Endothelial cell (in vitro differentiated cells): Measurements from ENCODE around the gene MYO7B. TPM values are rescaled to one million over a fixed set of nuclear protein-coding genes. Genes with fewer than 3 reads are reported as not detected.

Experiments
- DNase-seq: peaks from one replicate; pipeline ENCODE4 v3.0.0; 2021; ENCODE audit warnings: low spot score
- H3K27ac Mint-ChIP-seq: one replicate; pipeline ENCODE4 v1.8.0; 2021; ENCODE audit warnings: mixed read lengths, inconsistent platforms; ENCODE audit not compliant: unreplicated experiment
- H3K27me3 Mint-ChIP-seq: one replicate; pipeline ENCODE4 v1.8.0; 2021; ENCODE audit warnings: mild to moderate bottlenecking, moderate library complexity, mixed read lengths, inconsistent platforms; ENCODE audit not compliant: unreplicated experiment
- H3K36me3 Mint-ChIP-seq: one replicate; pipeline ENCODE4 v1.8.0; 2021; ENCODE audit warnings: mild to moderate bottlenecking, low read depth, mixed read lengths, inconsistent platforms; ENCODE audit not compliant: unreplicated experiment
- H3K4me1 Mint-ChIP-seq: one replicate; pipeline ENCODE4 v1.8.0; 2021; ENCODE audit warnings: mild to moderate bottlenecking, mixed read lengths, inconsistent platforms; ENCODE audit not compliant: unreplicated experiment
- H3K4me3 Mint-ChIP-seq: one replicate; pipeline ENCODE4 v1.8.0; 2021; ENCODE audit warnings: mild to moderate bottlenecking, mixed read lengths, inconsistent platforms; ENCODE audit not compliant: unreplicated experiment
- H3K9me3 Mint-ChIP-seq: one replicate; pipeline ENCODE4 v1.8.0; 2021; ENCODE audit warnings: mixed read lengths, inconsistent platforms; ENCODE audit not compliant: unreplicated experiment
- CTCF ChIP-seq: fragments of 200-600 bp; sonication (generic); IDR thresholded peaks from one replicate; pipeline ENCODE4 v1.5.0; 2021; ENCODE audit warnings: antibody characterized with exemption; ENCODE audit not compliant: unreplicated experiment
- total RNA-seq: library from RNA; stranded (reverse); fragmentation: NEBNext Ultra II Directional; extraction: Animal tissue kit (Norgen Biotek cat#: 25700); gene quantifications from one replicate; pipeline ENCODE4 v1.2.1, GENCODE V29; 2021; ENCODE audit not compliant: unreplicated experiment

The MYO7B gene
- total RNA-seq, 1 donor from 2014 or later, result 0.90 TPM

GRCh38 chr2:127577208-127577475, 41.7 kb downstream of the MYO7B start:
- peaks cover 7% of the 10 kb centered on the region for H3K27me3 Mint-ChIP-seq
- TF ChIP-seq CTCF, result no peak
- no peak for DNase-seq
- no peaks in the 10 kb centered on the region for H3K4me1 Mint-ChIP-seq
- no peak overlapping the region for H3K27ac Mint-ChIP-seq
- H3K36me3 Mint-ChIP-seq, result no peaks in the 10 kb centered on the region
- H3K4me3 Mint-ChIP-seq, result no peak overlapping the region
- no peaks in the 10 kb centered on the region for H3K9me3 Mint-ChIP-seq

GRCh38 chr2:127577503-127577902, 42.0 kb downstream of the MYO7B start:
- peaks cover 7% of the 10 kb centered on the region for H3K27me3 Mint-ChIP-seq
- H3K36me3 Mint-ChIP-seq, result no peaks in the 10 kb centered on the region
- no peak overlapping the region for H3K27ac Mint-ChIP-seq
- DNase-seq, result no peak
- H3K9me3 Mint-ChIP-seq, result no peaks in the 10 kb centered on the region
- TF ChIP-seq CTCF, result no peak
- no peak overlapping the region for H3K4me3 Mint-ChIP-seq
- no peaks in the 10 kb centered on the region for H3K4me1 Mint-ChIP-seq

GRCh38 chr2:127577973-127578372, 42.5 kb downstream of the MYO7B start:
- no peaks in the 10 kb centered on the region for H3K9me3 Mint-ChIP-seq
- peaks cover 10% of the 10 kb centered on the region for H3K27me3 Mint-ChIP-seq
- no peak overlapping the region for H3K27ac Mint-ChIP-seq
- no peak for TF ChIP-seq CTCF
- no peaks in the 10 kb centered on the region for H3K36me3 Mint-ChIP-seq
- DNase-seq, result no peak
- no peak overlapping the region for H3K4me3 Mint-ChIP-seq
- no peaks in the 10 kb centered on the region for H3K4me1 Mint-ChIP-seq

- Mint-ChIP-seq H3K36me3 (no peaks in the 10 kb centered on the region), H3K27ac (no peak overlapping the region), H3K4me3 (no peak overlapping the region), H3K9me3 (no peaks in the 10 kb centered on the region), H3K27me3 (peaks cover 11% of the 10 kb centered on the region), H3K4me1 (no peaks in the 10 kb centered on the region)
- no peak for DNase-seq
- TF ChIP-seq CTCF, result no peak
Measured at GRCh38 chr2:127578411-127578810, 42.9 kb downstream of the MYO7B start.

- H3K4me3 Mint-ChIP-seq, result no peak overlapping the region
- H3K27me3 Mint-ChIP-seq, result peaks cover 13% of the 10 kb centered on the region
- TF ChIP-seq CTCF, result no peak
- DNase-seq, result no peak
- H3K4me1 Mint-ChIP-seq, result no peaks in the 10 kb centered on the region
- no peak overlapping the region for H3K27ac Mint-ChIP-seq
- H3K36me3 Mint-ChIP-seq, result no peaks in the 10 kb centered on the region
- H3K9me3 Mint-ChIP-seq, result no peaks in the 10 kb centered on the region
Measured at GRCh38 chr2:127579231-127579630, 43.7 kb downstream of the MYO7B start.
